ENCODE results near the gene HDAC9.

The HDAC9 gene

DNA sequence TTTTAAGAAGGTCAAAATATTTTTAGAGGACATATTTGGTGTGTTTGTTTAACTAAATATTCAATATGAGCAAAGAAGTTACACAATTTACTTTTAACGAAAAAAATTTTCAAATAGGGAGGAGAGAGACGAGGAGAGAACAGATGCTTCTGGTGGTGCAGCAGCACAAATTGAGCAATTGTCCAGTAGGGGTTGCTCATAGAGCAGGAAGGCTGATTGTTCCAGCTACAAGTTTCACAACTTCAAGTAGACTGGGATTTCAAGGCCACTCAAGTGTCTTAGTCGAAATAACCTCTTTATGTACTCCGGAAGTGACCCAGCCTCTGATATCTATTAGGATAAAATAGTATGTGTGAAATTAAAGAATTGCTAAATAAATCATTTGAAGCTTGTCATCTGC lies 197.9 kb downstream of the HDAC9 start:
- peak; percentile 77 for DNase-seq (ENCODE audit: low read depth, low spot score)
- H3K4me3 ChIP-seq (ENCODE audit: low read depth, low read length) = no peak overlapping the region
- POLR2A ChIA-PET = interaction anchor here (1.0 to 1.2 kb wide), 2 partner anchors 413 to 423 kb away, joined by 4 to 5 read pairs; no protein-coding TSS in a partner anchor
- TF ChIP-seq, protein P1, sequence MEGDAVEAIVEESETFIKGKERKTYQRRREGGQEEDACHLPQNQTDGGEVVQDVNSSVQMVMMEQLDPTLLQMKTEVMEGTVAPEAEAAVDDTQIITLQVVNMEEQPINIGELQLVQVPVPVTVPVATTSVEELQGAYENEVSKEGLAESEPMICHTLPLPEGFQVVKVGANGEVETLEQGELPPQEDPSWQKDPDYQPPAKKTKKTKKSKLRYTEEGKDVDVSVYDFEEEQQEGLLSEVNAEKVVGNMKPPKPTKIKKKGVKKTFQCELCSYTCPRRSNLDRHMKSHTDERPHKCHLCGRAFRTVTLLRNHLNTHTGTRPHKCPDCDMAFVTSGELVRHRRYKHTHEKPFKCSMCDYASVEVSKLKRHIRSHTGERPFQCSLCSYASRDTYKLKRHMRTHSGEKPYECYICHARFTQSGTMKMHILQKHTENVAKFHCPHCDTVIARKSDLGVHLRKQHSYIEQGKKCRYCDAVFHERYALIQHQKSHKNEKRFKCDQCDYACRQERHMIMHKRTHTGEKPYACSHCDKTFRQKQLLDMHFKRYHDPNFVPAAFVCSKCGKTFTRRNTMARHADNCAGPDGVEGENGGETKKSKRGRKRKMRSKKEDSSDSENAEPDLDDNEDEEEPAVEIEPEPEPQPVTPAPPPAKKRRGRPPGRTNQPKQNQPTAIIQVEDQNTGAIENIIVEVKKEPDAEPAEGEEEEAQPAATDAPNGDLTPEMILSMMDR (IDR thresholded peaks at IDR 0.05; ENCODE audit: insufficient read depth, low read length, missing control alignments) = peak; percentile 71
- CTCF ChIA-PET = interaction anchor here (0.6 to 3.2 kb wide), 44 partner anchors 8 to 750 kb away, joined by 3 to 23 read pairs (median 4); no protein-coding TSS in a partner anchor

DNA sequence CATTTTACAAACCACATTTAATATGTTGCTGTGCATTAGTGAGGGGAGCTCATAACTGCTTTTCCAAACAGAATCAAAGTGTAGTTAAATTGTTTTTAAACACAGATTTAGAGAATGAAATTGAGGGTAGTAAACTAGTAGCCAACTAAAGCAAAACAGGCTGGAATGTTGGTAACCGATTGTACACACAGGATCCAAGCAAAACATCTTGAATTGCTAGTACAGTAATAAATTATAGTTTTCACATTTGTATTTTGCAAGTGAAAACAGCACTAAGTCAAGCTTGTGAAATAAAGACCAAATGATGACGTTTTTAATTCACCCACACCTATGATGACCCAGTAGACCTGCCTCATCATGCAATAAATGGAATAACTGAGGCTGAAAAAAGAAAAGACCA lies 198.3 kb downstream of the HDAC9 start:
- no peak for DNase-seq (ENCODE audit: low read depth, low spot score)
- CTCF ChIA-PET = interaction anchor here (0.6 to 3.2 kb wide), 38 partner anchors 8 to 748 kb away, joined by 3 to 23 read pairs (median 5); no protein-coding TSS in a partner anchor
- POLR2A ChIA-PET = interaction anchor here (1.0 to 1.2 kb wide), 2 partner anchors 413 to 423 kb away, joined by 4 to 5 read pairs; no protein-coding TSS in a partner anchor
- TF ChIP-seq, protein P1 (IDR thresholded peaks at IDR 0.05; ENCODE audit: insufficient read depth, low read length, missing control alignments) = no peak
- H3K4me3 ChIP-seq (ENCODE audit: low read depth, low read length) = no peak overlapping the region

DNA sequence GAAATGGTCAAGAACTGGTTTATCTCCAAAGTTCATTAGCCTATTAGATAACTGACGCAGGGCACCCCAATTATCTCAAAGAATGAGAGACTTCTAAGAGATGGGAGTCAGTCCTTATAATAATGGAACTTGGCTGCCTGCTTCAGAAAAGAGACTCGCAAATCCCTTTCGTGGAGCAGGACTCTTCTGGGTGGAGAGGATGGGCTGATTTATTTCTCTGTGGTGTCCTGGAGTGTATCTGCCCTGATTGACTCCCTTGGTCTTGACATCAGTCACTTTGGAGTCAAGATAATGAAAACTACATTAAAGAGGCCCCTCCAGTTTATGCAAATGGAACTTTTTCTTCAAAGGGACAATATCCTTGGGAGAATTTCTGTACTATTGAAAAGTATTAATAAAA lies 198.9 kb downstream of the HDAC9 start:
- ChIA-PET POLR2A (no interaction called here), CTCF (interaction anchor here (0.9 to 3.2 kb wide), 11 partner anchors 9 to 747 kb away, joined by 3 to 23 read pairs (median 6); no protein-coding TSS in a partner anchor)
- TF ChIP-seq, protein P1 (IDR thresholded peaks at IDR 0.05; ENCODE audit: insufficient read depth, low read length, missing control alignments) = no peak
- no peak for DNase-seq (ENCODE audit: low read depth, low spot score)
- no peak overlapping the region for H3K4me3 ChIP-seq (ENCODE audit: low read depth, low read length)

DNA sequence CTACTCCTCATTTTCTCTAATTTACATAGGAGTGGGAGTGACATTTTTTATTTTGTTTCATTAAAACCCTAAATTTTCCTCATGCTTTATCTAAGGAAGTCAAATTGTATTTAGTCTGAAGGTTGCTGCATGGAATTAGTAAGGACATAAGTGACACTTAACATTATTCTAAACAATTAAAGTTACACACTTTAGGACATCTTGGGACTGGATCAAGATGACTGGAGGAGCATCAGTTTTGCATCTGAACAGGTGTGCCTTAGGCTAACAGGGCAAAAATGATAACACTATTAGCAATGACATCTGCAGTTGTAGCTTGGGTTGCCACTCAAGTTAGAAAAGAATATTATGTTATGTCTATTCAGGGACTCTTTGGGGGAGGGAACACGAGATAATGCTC lies 199.4 kb downstream of the HDAC9 start:
- no peak overlapping the region for H3K4me3 ChIP-seq (ENCODE audit: low read depth, low read length)
- CTCF ChIA-PET = interaction anchor here (2.4 kb wide), 1 partner anchor 29 kb away, joined by 8 read pairs; no protein-coding TSS in a partner anchor
- TF ChIP-seq, protein P1 (IDR thresholded peaks at IDR 0.05; ENCODE audit: insufficient read depth, low read length, missing control alignments) = no peak
- POLR2A ChIA-PET = no interaction called here
- DNase-seq (ENCODE audit: low read depth, low spot score) = no peak

DNA sequence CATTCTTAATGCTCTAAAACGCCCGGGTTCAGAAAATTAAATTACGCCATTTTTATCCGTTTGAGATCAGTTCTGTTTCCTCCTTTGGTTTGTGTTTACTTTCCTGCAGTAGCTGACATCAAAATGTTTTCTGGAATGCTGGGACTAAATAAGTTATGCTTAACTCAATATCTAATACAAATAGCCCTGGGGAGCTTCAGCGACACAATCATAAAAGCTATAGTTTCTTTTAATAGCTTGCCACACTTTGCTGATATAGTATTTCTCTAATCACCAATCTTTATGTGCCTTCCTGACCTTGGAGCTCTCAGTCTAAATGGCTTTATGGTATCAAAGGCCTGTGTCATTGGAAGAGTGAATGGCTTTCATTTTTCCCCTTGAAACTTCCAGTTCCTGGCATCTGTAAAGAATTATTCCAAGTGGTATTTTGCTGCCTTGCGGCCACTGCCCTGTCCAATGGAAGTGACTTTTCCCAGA lies 202.7 kb downstream of the HDAC9 start:
- POLR2A ChIA-PET = no interaction called here
- CTCF ChIA-PET = interaction anchor here (1.5 to 1.6 kb wide), 2 partner anchors 32 to 108 kb away, joined by 4 read pairs; no protein-coding TSS in a partner anchor
- H3K4me3 ChIP-seq (ENCODE audit: low read depth, low read length) = no peak overlapping the region
- no peak for DNase-seq (ENCODE audit: low read depth, low spot score)
- TF ChIP-seq, protein P1 (IDR thresholded peaks at IDR 0.05; ENCODE audit: insufficient read depth, low read length, missing control alignments) = no peak

DNA sequence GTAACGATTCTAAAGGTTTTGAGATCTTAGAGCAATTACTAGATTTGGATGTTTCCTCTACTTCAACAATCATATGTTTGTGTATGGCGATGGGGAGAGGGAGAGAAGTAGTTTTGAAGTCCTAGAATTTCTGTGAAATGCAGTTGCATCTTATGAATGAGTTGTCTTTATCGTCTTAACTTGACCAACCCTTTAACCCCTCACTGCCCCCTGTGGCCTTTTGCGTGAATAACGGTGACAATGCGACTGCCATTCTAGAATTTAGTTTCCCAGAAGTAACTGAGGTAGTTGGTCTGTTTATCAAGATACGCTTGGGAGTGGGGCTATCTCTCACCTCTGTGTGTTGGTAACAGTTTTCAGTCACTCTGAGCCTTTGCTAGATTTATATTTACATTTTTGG lies 204.6 kb downstream of the HDAC9 start:
- H3K4me3 ChIP-seq (ENCODE audit: low read depth, low read length) = no peak overlapping the region
- CTCF ChIA-PET = no interaction called here
- no peak for DNase-seq (ENCODE audit: low read depth, low spot score)
- POLR2A ChIA-PET = no interaction called here
- TF ChIP-seq, protein P1 (IDR thresholded peaks at IDR 0.05; ENCODE audit: insufficient read depth, low read length, missing control alignments) = no peak

All from AG04449 (cell line).